ENCODE results near the gene PPM1F.

DNA sequence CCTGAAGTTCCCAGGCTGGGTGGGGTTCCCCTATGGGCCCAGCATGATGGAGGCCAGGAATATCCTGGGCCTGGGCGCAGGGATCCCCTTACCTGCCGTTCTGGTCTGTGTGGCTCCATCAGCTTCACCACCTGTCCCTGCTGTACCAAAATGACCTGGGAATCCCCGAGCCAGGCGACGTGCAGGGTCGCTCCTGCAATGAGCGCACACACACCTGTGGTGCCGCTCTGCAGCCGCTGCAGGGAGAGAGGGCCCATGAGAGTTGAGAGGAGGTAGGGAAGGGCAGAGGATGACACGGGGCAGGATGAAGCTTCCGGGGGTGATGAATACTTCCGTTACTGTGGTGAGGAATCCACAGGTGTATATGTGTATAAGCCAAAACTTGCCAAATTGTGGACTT is 21.6 kb downstream of the PPM1F start:
- TF ChIP-seq EZH2 (IDR thresholded peaks at IDR 0.05), result no peak
- TF ChIP-seq POLR2AphosphoS5 (IDR thresholded peaks at IDR 0.05; ENCODE audit: borderline replicate concordance, low read depth, low read length), result no peak

Data from SK-N-MC (cell line).